HL-60 (cell line): ENCODE data around the gene AP5M1.

ENCODE experiments used
- CTCF ChIP-seq: IDR thresholded peaks from one replicate; pipeline ENCODE4 v1.5.1; 2011; ENCODE audit warnings: low read length, control low read depth, inconsistent platforms; ENCODE audit not compliant: insufficient read depth
- GABPA ChIP-seq: IDR thresholded peaks from 2 replicates; pipeline ENCODE4 v1.6.1; 2012; ENCODE audit warnings: low read depth
- REST ChIP-seq: IDR thresholded peaks from 2 replicates; pipeline ENCODE4 v1.6.1; 2012; ENCODE audit warnings: low read depth; ENCODE audit not compliant: insufficient replicate concordance

- TF ChIP-seq CTCF (no peak), GABPA (no peak), REST (no peak)
These were observed 46.8 kb upstream of the AP5M1 start for GRCh38 chr14:57221931-57222330.
